GM12878 (cell line): Measurements from ENCODE around the gene GPR108. TPM values are rescaled to one million over a fixed set of nuclear protein-coding genes. Genes with fewer than 3 reads are reported as not detected.
"Not testable (repeated sequence)": the region's sequence is repeated elsewhere in the genome, so short reads cannot be mapped to it uniquely, and the experiment has no call there.

ENCODE experiments used
- ATAC-seq: fragments of 200-7000 bp; cut with Tn5 transposase; 3 replicates; pipeline ENCODE4 v1.9.1; 2020; ENCODE audit warnings: mild to moderate bottlenecking, moderate library complexity
- BruUV-seq: library from RNA; stranded (reverse); fragments of 400-500 nt; replicated peaks from 2 replicates; lab custom pipeline; 2021; lab: Mats Ljungman, UMichigan
- CTCF ChIA-PET: fragments of 300-600 bp; sonication (Branson Sonifier 250); formaldehyde crosslinking; extraction: SDS; loops from one replicate; lab custom pipeline; 2021; ENCODE audit warnings: inconsistent platforms; lab: Yijun Ruan, JAX
- POLR2A ChIA-PET: fragments of 350-600 bp; formaldehyde crosslinking; extraction: SDS; loops from one replicate; lab custom pipeline; 2021; ENCODE audit warnings: inconsistent platforms; lab: Charles Lee
- RAD21 ChIA-PET: fragments of 300-600 bp; sonication (Branson Sonifier 250); formaldehyde crosslinking; loops from one replicate; lab custom pipeline; 2023; ENCODE audit warnings: antibody characterized with exemption; ENCODE audit not compliant: unreplicated experiment; lab: Charles Lee
- SMC1A ChIA-PET: fragments of 300-600 bp; sonication (Branson Sonifier 250); formaldehyde crosslinking; loops from one replicate; lab custom pipeline; 2023; ENCODE audit not compliant: unreplicated experiment, uncharacterized antibody; lab: Charles Lee
- DNase-seq: peaks from one replicate; pipeline ENCODE4 v3.0.0-alpha.2; 2011; ENCODE audit warnings: low read depth, low spot score
- FAIRE-seq: peaks from 3 replicates; lab custom pipeline; 2011; peaks lifted over from hg19 to GRCh38; lab: Jason Lieb, UNC
- H2AFZ ChIP-seq: 2 replicates; pipeline ENCODE4 v1.6.0; 2011; ENCODE audit warnings: low read depth, low read length, control low read depth; ENCODE audit not compliant: control insufficient read depth
- H3K27ac ChIP-seq: 2 replicates; pipeline ENCODE4 v1.5.1; 2011; ENCODE audit warnings: control low read depth; ENCODE audit not compliant: control insufficient read depth, insufficient read depth
- H3K27me3 ChIP-seq, 2 experiments: replicated peaks in 1 of 2; 2 replicates each; pipeline versions ENCODE4 v1.6.0 to v1.6.1; 2011; ENCODE audit warnings: low read length in 1 of 2; ENCODE audit not compliant: control insufficient read depth in 2 of 2, insufficient read depth in 2 of 2
- H3K36me3 ChIP-seq, 2 experiments: 2 replicates each; pipeline ENCODE4 v1.5.1; 2011; ENCODE audit warnings: low read length in 1 of 2; ENCODE audit not compliant: control insufficient read depth in 2 of 2, insufficient read depth in 2 of 2
- H3K4me1 ChIP-seq: 2 replicates; pipeline ENCODE4 v1.6.1; 2011; ENCODE audit warnings: mild to moderate bottlenecking, low read length, moderate library complexity, mixed read lengths; ENCODE audit not compliant: control insufficient read depth, insufficient read depth
- H3K4me2 ChIP-seq: 2 replicates; pipeline ENCODE4 v1.6.0; 2011; ENCODE audit warnings: control low read depth; ENCODE audit not compliant: control insufficient read depth, insufficient read depth
- H3K4me3 ChIP-seq: fragments of 200-600 bp; sonication (generic); 2 replicates; pipeline ENCODE4 v1.5.1; 2016
- H3K79me2 ChIP-seq: 2 replicates; pipeline ENCODE4 v1.6.0; 2011; ENCODE audit warnings: low read length; ENCODE audit not compliant: control insufficient read depth, insufficient read depth
- H3K9ac ChIP-seq: 2 replicates; pipeline ENCODE4 v1.8.0; 2011; ENCODE audit warnings: low read length, control low read depth, mixed read lengths; ENCODE audit not compliant: control insufficient read depth, insufficient read depth
- H3K9me3 ChIP-seq: replicated peaks from 3 replicates; pipeline ENCODE4 v1.5.1; 2011; ENCODE audit warnings: mild to moderate bottlenecking, low read length; ENCODE audit not compliant: control insufficient read depth, insufficient read depth
- H4K20me1 ChIP-seq: 2 replicates; pipeline ENCODE4 v1.6.0; 2011; ENCODE audit not compliant: control insufficient read depth, insufficient read depth
- BACH1 ChIP-seq: fragments of 450-650 bp; IDR thresholded peaks from 2 replicates; pipeline ENCODE4 v1.6.1; 2017; ENCODE audit warnings: mild to moderate bottlenecking, borderline replicate concordance
- FOXK2 ChIP-seq: fragments of 450-650 bp; IDR thresholded peaks from 2 replicates; pipeline ENCODE4 v1.6.1; 2017; ENCODE audit warnings: mild to moderate bottlenecking, moderate library complexity
- FOXM1 ChIP-seq: IDR thresholded peaks from 2 replicates; pipeline ENCODE4 v1.6.1; 2012; ENCODE audit warnings: low read depth, mild to moderate bottlenecking, inconsistent platforms, low read length, moderate library complexity
- IKZF2 ChIP-seq, 2 experiments: fragments of 450-650 bp; IDR thresholded peaks; 2 replicates each; pipeline ENCODE4 v1.6.1; 2017; ENCODE audit warnings: mild to moderate bottlenecking in 2 of 2, moderate library complexity in 2 of 2
- KLF5 ChIP-seq: fragments of 450-650 bp; IDR thresholded peaks from 2 replicates; pipeline ENCODE4 v1.6.1; 2014; ENCODE audit warnings: mild to moderate bottlenecking; ENCODE audit not compliant: partially characterized antibody
- MEF2A ChIP-seq: IDR thresholded peaks from 2 replicates; pipeline ENCODE4 v1.6.1; 2011; ENCODE audit warnings: low read depth, mild to moderate bottlenecking, low read length, moderate library complexity; ENCODE audit not compliant: insufficient read depth
- NR2F1 ChIP-seq: fragments of 450-650 bp; conservative IDR thresholded peaks from 2 replicates; pipeline ENCODE4 v1.6.1; 2017; ENCODE audit warnings: mild to moderate bottlenecking
- PML ChIP-seq: IDR thresholded peaks from 2 replicates; pipeline ENCODE4 v1.6.1; 2012; ENCODE audit warnings: low read length, inconsistent platforms
- RB1 ChIP-seq: fragments of 450-650 bp; formaldehyde crosslinking; IDR thresholded peaks from 2 replicates; pipeline ENCODE4 v1.6.1; 2017; ENCODE audit warnings: mild to moderate bottlenecking, borderline replicate concordance
- SKIL ChIP-seq: fragments of 450-650 bp; IDR thresholded peaks from 2 replicates; pipeline ENCODE4 v1.6.1; 2017; ENCODE audit warnings: mild to moderate bottlenecking, low read depth, inconsistent platforms; ENCODE audit not compliant: poor library complexity, severe bottlenecking
- SMARCA5 ChIP-seq: fragments of 450-650 bp; IDR thresholded peaks from 2 replicates; pipeline ENCODE4 v1.6.1; 2017; ENCODE audit warnings: mild to moderate bottlenecking
- SPI1 ChIP-seq: IDR thresholded peaks from 2 replicates; pipeline ENCODE4 v1.6.1; 2011; ENCODE audit warnings: low read depth, mild to moderate bottlenecking, low read length, moderate library complexity, borderline replicate concordance; ENCODE audit not compliant: insufficient read depth
- TARDBP ChIP-seq: IDR thresholded peaks from 2 replicates; pipeline ENCODE4 v1.6.1; 2016; ENCODE audit warnings: borderline replicate concordance
- WGBS: methylation state at CpG from one replicate; pipeline ENCODE4 v1.1.6; 2016; ENCODE audit warnings: low lambda C conversion rate; ENCODE audit not compliant: insufficient replicate concordance, insufficient coverage; ENCODE audit errors: missing lambda C conversion rate; 5-methylcytosine and 5-hydroxymethylcytosine counted together
- in situ Hi-C: fragments of 300-500 bp; cut with MboI; formaldehyde crosslinking; loops from 9 replicates; pipeline ENCODE4 v1.14.3; 2018; ENCODE audit warnings: mixed read lengths
- intact Hi-C: fragments of 100-400 bp; cut with micrococcal nuclease; formaldehyde crosslinking; loops from one replicate; pipeline ENCODE4 v1.14.2; 2022; ENCODE audit not compliant: unreplicated experiment
- polyA plus RNA-seq, 11 experiments: library from polyadenylated mRNA; depleted of rRNA in 4 of 11; unstranded in 6 of 11; stranded (reverse) in 5 of 11; fragments of >200 nt; fragmentation: Nextera tagmentation in 4 of 11; fragmentation: Illumina TruSeq in 1 of 11; extraction: Ambion mirVana in 4 of 11; extraction: Trizol in 1 of 11; gene quantifications; 1 replicate in 1 of 11; 2 replicates in 10 of 11; pipeline versions ENCODE4 v1.2.1 to v1.2.3, GENCODE V29; 2011 to 2016; ENCODE audit warnings: inconsistent platforms in 2 of 11, missing spikeins in 2 of 11, low read depth in 1 of 11
- total RNA-seq, 4 experiments: library from RNA; depleted of rRNA in 3 of 4; stranded (reverse); fragments of >200 nt in 3 of 4; fragmentation: Illumina TruSeq in 1 of 4; extraction: Trizol in 1 of 4; gene quantifications; 2 replicates each; pipeline versions ENCODE4 v1.2.1 to v1.2.3, GENCODE V29; 2013 to 2021
- TF ChIP-seq, protein P1 (sequence below): fragments of 450-650 bp; IDR thresholded peaks from 2 replicates; pipeline ENCODE4 v1.6.1; 2016; ENCODE audit warnings: mild to moderate bottlenecking

The GPR108 gene
- total and polyA plus RNA-seq, 10 of the 15 experiments (the other 5 are each of a cell fraction or from before 2014, with no cell fraction given): 4.4 to 87.2 (median 57.1) TPM

DNA sequence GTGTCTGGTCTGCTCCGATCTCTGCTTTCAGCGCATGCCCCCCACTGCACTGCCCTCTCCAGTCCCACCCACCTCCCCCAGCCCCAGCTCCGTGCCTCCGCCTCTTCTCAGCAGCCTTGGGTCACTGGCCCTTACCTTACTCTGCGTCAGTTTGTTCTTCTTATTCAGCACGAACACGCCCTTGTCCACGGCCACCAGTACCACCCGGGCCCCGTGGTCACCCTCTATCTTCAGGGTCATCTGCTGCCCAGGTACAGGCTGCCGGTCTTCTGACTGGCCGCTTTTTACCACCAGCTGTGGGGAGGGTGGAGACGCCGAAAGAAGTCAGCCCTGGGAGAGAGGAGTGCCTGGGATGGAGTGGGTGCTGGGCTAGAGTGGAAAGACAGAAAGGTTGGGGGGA is 27.8 kb downstream of the GPR108 start:
- ATAC-seq (no peak), FAIRE-seq (no peak), DNase-seq (no peak)
- no peak overlapping the region for H3K9ac ChIP-seq
- H3K4me2 ChIP-seq: no peak overlapping the region
- ChIA-PET POLR2A (no interaction called here), SMC1A (no interaction called here), RAD21 (no interaction called here), CTCF (no interaction called here)
- H2AFZ ChIP-seq: no peak overlapping the region
- H3K4me1 ChIP-seq: no peaks in the 10 kb centered on the region
- BruUV-seq: no TSS peak
- in situ Hi-C loops: no loop called here
- intact Hi-C loops: no loop called here
- TF ChIP-seq BACH1 (no peak), SMARCA5 (no peak), FOXM1 (no peak), TARDBP (no peak), MEF2A (no peak), PML (no peak), FOXK2 (no peak), SKIL (no peak), IKZF2 (IDR thresholded peaks at IDR 0.05) (no peak), KLF5 (no peak), SPI1 (no peak), NR2F1 (no peak), RB1 (no peak)
- TF ChIP-seq, protein P1, sequence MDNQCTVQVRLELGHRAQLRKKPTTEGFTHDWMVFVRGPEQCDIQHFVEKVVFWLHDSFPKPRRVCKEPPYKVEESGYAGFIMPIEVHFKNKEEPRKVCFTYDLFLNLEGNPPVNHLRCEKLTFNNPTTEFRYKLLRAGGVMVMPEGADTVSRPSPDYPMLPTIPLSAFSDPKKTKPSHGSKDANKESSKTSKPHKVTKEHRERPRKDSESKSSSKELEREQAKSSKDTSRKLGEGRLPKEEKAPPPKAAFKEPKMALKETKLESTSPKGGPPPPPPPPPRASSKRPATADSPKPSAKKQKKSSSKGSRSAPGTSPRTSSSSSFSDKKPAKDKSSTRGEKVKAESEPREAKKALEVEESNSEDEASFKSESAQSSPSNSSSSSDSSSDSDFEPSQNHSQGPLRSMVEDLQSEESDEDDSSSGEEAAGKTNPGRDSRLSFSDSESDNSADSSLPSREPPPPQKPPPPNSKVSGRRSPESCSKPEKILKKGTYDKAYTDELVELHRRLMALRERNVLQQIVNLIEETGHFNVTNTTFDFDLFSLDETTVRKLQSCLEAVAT: no peak
- WGBS: 31% methylated on average over 14 of the region's 14 CpGs
- no peaks in the 10 kb centered on the region; a peak in 2 of 4 replicates for H3K27me3 ChIP-seq
- no peaks in the 10 kb centered on the region for H4K20me1 ChIP-seq
- no peak overlapping the region for H3K4me3 ChIP-seq
- no peaks in the 10 kb centered on the region for H3K36me3 ChIP-seq
- H3K79me2 ChIP-seq: no peaks in the 10 kb centered on the region
- H3K9me3 ChIP-seq: no peaks in the 10 kb centered on the region
- no peak overlapping the region for H3K27ac ChIP-seq

- POLR2A ChIA-PET, H3K27me3 ChIP-seq, CTCF ChIA-PET, H4K20me1 ChIP-seq, H3K4me2 ChIP-seq, H3K4me3 ChIP-seq, DNase-seq, H3K36me3 ChIP-seq, intact Hi-C loops, H3K9me3 ChIP-seq, ATAC-seq, H3K4me1 ChIP-seq, BruUV-seq, in situ Hi-C loops, H3K9ac ChIP-seq, RAD21 ChIA-PET, FAIRE-seq, H3K27ac ChIP-seq, H3K79me2 ChIP-seq, H2AFZ ChIP-seq: not testable (repeated sequence)
- WGBS: 69% methylated on average over 12 of the region's 12 CpGs
- SMC1A ChIA-PET: interaction anchor here (1.0 kb wide), 1 partner anchor 78 kb away, joined by 3 read pairs; no protein-coding TSS in a partner anchor
Observed at GRCh38 chr19:6708913-6709312, 28.5 kb downstream of the GPR108 start.
